ENCODE data around the gene TRMT10C.
A peak's percentile ranks its signal among the peaks of the same experiment; 100 is the strongest.
"Not testable (repeated sequence)": the region's sequence is repeated elsewhere in the genome, so short reads cannot be mapped to it uniquely, and the experiment has no call there.

The TRMT10C gene

GRCh38 chr3:101561630-101562328, at the start of gene TRMT10C:
Gene TRMT10C (plus strand): TSS chr3:101561868. CDS start chr3:101564782, 2,914 bp downstream.
- peak; percentile 95 for DNase-seq

- no peak for DNase-seq
Measured at GRCh38 chr3:101512396-101512645, 49.3 kb upstream of the TRMT10C start.

DNA sequence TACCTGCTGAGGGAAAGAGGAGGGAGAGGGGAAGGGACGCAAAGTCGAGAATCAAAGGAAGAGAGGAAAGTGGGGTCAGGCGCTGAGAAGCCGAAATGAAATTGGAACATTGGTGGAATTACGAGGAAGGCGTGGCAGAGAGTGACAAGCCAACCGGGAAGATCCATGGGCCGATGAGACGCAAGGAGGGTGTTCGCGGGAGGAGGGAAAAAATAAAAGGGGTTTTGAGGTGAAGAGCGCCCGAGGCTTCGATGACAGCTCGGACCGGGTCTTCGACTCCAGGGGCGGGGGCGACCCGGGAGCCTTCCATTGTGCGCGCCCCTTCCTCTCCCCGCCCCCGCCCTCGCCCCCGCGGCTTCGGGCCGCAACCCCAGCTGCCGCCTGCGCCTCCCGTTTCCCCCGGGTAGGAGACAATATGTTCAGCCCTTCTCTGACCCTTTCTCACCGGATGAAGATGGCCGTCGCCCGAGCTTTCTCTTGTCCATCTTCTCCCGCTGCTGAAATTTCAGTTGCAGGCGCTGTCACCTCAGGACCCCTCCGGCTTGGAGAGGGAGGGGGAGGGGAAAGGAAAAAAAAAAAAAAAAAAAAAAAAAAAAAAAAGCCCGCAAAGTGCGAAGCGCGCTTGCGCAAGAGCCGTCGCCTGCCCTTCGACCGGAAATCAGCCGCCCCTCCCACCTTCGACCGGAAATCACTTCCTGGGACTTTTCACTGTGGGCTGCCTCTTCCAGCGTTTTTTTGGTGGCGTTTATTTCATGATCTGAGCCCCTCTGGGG, 48.8 kb upstream of the TRMT10C start, which contains the start of gene SENP7:
SENP7 (minus strand) TSS at position 567 of the 773 bp plus-strand sequence; CDS start at position 485, 82 bp downstream.
- peak; percentile 75 for DNase-seq

- DNase-seq = no peak
Measured at GRCh38 chr3:101513419-101513986, 48.2 kb upstream of the TRMT10C start.

GRCh38 chr3:101518421-101518871, 43.2 kb upstream of the TRMT10C start:
- peak; percentile 95 for DNase-seq

DNA sequence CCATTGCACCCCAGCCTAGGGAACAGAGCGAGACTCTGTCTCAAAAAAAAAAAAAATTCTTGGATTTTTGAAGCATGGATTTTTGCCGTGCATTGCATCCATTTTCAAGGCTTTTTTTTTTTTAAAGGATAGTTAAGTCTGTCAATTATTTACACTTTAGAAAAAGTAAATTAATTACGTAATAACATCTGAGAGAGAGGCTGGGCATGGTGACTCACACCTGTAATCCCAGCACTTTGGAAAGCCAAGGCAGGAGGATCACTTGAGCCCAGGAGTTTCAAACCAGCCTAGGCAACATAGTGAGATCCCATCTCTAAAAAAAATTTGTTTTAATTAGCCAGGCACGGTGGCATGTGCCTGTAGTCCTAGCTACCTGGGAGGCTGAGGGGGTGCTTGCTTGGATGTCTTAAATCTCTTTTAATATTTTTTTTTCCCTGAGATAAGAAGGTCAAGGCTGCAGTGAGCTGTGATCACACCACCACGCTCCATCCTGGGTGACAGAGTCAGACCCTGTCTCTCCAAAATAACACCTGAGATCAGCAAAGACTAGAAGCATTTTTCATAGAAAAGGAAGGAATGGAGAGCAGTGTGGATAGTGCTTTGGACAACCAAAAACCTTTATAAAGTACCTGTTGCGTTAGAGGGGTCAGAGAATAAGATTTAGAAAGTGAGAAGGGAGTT, 41.8 kb upstream of the TRMT10C start:
- DNase-seq = no peak

GRCh38 chr3:101521211-101521701, 40.4 kb upstream of the TRMT10C start:
- peak; percentile 23 for DNase-seq

GRCh38 chr3:101527441-101527840, 34.2 kb upstream of the TRMT10C start:
- no peak for DNase-seq

- DNase-seq = no peak
Measured at GRCh38 chr3:101527906-101528305, 33.8 kb upstream of the TRMT10C start.

DNA sequence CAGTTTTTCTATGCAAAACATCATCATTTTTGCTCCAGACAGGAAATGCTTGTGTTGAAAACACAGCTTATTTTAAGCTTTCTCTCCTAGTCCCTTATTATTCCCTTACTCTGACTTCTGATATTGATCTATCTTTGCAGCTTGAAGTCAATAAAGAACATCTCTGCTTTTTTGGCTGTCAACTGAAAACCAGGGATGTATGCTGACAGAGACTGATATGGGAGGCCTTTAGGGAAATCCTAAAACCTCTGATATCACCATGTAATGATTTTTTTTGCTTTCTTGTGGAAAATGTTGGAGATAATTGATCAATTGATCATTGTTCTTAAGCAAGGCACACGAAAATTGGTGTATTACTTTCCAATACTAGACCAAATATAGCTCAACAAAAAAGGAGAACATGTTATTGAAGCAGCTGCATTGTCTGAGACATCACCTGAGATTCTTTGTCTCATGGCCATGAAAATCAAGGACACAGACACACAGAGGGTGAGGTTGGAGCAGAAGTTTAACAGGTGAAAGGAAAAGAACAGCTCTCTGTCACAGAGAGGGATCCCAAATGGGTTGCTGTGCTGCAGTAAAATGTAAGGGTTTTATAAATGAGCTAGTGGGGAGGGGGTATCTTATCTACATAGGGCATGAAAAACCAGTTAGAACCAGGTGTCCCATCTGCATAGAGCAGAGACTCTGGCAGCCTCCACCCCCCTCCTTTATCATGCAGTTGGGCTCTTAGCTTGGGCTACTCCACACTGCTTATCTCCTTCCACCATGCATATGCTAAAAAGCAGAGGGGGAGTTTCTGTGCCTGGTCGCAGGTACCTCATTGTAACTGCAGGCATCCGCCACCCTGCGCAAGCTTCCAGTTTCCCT, 31.6 kb upstream of the TRMT10C start:
- no peak for DNase-seq

DNA sequence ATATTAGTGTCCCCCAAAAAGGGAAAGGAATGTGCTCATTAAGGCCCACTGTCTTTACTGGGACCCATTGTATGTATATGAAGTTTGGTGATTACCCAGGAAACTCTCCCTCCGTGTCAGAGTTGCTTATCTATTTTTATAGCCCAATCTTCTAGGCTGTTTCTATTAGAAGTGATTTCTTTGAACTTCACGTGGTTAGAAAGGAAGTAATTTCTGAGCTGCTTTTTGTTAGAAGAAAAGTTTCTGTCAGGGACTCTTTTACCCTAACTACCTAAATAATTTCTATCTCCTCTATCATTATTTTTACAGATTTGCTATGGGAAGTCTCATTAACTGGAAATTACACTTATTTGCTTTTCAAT, 31.0 kb upstream of the TRMT10C start:
- no peak for DNase-seq

DNA sequence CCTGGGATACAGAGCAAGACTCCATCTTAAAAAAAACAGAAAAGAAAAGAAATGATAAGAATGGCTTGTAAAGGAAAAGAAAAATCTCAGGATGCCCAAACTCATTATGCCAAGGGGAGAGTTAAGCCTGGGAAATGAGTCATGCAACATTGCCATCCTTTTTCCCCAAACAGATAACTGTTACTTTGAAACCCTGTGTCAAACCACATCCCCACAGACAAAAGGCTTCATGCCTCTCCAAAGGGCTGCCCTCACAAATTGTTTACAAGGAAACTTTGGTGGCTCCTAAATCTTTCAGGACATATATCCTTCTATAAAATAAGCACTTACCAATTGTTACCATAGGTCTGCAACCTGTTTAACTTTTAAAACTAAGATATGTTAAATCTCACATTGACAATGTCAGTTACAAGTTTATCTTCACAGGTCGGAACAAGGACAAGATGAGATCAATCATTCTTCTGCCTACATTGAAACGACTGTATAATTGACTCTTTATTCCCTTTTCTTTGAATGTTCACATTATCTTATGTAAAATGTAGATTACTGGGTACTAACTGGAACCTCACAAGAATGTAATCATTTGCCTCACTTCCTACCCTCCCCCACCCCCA, 30.1 kb upstream of the TRMT10C start:
- peak; percentile 46 for DNase-seq

- no peak for DNase-seq
Measured at GRCh38 chr3:101532783-101533602, 28.7 kb upstream of the TRMT10C start.

DNA sequence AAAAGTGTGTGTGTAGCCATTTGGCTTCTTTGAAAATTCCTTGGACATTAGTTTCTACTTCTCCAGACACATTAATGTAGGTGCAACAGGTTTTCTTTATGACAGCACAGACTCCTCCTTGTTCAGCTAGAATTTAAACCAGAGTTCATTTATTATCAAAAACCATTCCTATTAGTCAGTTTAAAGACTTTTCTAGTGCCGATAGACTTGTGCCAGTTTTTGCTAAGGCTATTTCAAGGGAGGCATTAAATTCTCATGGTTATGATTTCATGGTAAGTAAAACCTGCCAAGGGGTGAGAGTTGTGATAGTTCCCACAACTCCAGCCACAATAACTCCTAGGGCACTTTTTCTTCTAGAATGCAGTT, 28.1 kb upstream of the TRMT10C start:
- no peak for DNase-seq

GRCh38 chr3:101535221-101535620, 26.4 kb upstream of the TRMT10C start:
- DNase-seq = no peak

DNA sequence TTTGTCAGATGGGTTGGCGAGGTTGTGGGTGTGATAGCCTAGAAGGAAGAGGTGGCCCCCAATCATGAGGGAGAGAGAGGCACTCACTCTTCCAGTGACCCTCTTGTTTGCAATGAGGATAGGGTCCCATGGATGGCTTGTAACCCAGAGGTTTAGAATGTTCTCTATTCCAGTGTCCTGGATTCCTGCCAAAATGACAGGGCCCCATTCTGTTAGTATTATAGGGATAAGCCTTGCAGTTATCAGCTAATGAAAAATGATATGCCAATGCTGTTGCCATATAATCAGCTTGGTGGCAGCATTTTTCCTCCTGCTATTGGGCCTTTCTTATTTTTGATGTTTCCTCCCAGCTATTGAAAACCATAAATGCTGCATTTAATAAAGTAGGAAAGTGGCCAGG, 25.4 kb upstream of the TRMT10C start:
- no peak for DNase-seq

DNA sequence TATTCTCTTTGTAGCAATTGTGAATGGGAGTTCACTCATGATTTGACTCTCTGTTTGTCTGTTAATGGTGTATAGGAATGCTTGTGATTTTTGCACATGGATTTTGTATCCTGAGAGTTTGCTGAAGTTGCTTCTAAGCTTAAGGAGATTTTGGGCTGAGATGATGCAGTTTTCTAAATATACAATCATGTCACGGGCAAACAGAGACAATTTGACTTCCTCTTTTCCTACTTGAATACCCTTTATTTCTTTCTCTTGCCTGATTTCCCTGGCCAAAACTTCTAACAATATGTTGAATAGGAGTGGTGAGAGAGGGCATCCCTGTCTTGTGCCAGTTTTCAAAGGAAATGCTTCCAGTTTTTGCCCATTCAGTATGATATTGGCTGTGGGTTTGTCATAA, 24.7 kb upstream of the TRMT10C start:
- not testable (repeated sequence) for DNase-seq

DNA sequence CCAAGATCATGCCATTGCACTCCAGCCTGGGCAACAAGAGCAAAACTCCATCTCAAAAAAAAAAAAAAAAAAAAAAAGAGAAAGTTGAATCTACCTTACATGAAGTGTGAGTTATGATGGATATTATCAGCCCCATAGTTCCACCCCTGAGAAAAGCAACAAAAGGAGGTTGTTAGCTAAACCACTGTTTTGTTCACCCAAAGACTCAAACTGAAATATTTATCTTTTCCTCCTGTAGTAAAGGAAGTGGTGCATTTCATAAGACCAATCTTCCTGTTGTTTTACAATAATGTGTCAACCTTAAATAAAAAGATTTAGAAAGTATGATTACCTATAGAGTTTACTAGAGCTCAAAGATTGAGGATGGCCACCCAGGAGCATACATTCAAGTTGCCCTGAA, 18.7 kb upstream of the TRMT10C start:
- DNase-seq = peak; percentile 61

DNA sequence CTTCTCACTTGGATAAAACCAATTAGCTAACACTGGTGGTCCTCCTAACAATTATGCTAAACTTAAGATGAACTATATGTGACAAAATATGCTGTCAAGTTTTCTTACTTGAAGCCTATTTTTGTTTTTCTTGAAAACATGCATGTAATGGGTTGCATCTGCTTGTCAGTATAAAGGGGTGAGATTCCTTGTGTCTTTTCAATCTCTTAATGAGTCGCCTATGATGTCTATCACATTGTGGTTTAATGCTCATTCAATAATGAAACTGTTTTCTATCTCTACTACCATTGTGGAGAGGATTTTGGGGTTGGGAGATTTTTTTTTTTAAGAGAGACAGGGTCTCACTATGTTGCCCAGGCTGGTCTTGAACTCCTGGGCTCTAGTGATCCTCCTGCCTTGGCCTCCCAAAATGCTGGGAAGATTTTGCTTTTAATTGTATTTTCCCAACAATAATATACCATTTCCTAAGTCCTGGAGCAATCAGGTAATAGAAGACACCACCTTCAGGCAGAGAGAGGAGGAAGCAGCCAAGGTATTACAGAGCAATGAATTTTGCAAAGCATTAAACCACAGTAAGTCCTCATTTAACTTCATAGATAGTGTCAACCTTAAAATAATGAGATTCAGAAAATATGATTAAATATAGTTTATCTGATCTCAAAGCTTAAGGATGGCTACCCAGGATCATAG, 17.4 kb upstream of the TRMT10C start:
- peak; percentile 17 for DNase-seq

- no peak for DNase-seq
Measured at GRCh38 chr3:101548527-101549105, 13.1 kb upstream of the TRMT10C start.

Data from activated CD4-positive, alpha-beta T cell treated with anti-CD3 and anti-CD28 coated beads, Interleukin-2, amount 50 U/mL, for 16 hours (primary cell).